MCF 10A (cell line): ENCODE measurements around the gene EXOC2. TPM values are rescaled to one million over a fixed set of nuclear protein-coding genes. Genes with fewer than 3 reads are reported as not detected.

Source experiments
- BruUV-seq: library from RNA; stranded (reverse); fragments of 400-500 nt; replicated peaks from 2 replicates; lab custom pipeline; 2021; lab: Mats Ljungman, UMichigan
- CTCF ChIA-PET: fragments of 300-600 bp; sonication (Branson Sonifier 250); formaldehyde crosslinking; extraction: SDS; loops from one replicate; lab custom pipeline; 2021; ENCODE audit warnings: antibody characterized with exemption, inconsistent platforms; lab: Yijun Ruan, JAX
- POLR2A ChIA-PET: fragments of 300-600, 350-650 bp; sonication (Branson Sonifier 250); formaldehyde crosslinking; extraction: SDS; loops from one replicate; lab custom pipeline; 2020; ENCODE audit warnings: antibody characterized with exemption, inconsistent platforms; lab: Yijun Ruan, JAX
- DNase-seq: peaks from one replicate; pipeline ENCODE4 v3.0.0-alpha.2; 2018; ENCODE audit not compliant: unreplicated experiment
- H3K27ac Mint-ChIP-seq: one replicate; pipeline ENCODE4 v1.8.0; 2022; ENCODE audit warnings: mild to moderate bottlenecking, low read depth, mixed read lengths; ENCODE audit not compliant: unreplicated experiment
- H3K27me3 Mint-ChIP-seq: one replicate; pipeline ENCODE4 v1.8.0; 2022; ENCODE audit warnings: mixed read lengths; ENCODE audit not compliant: insufficient read depth, unreplicated experiment
- H3K36me3 Mint-ChIP-seq: one replicate; pipeline ENCODE4 v1.8.0; 2022; ENCODE audit warnings: mild to moderate bottlenecking, moderate library complexity, mixed read lengths; ENCODE audit not compliant: insufficient read depth, unreplicated experiment
- H3K4me1 Mint-ChIP-seq: one replicate; pipeline ENCODE4 v1.8.0; 2022; ENCODE audit warnings: mixed read lengths; ENCODE audit not compliant: insufficient read depth, unreplicated experiment
- H3K4me3 Mint-ChIP-seq: one replicate; pipeline ENCODE4 v1.8.0; 2022; ENCODE audit warnings: mild to moderate bottlenecking, moderate library complexity, mixed read lengths; ENCODE audit not compliant: unreplicated experiment
- H3K9me3 Mint-ChIP-seq: one replicate; pipeline ENCODE4 v1.8.0; 2022; ENCODE audit warnings: mixed read lengths; ENCODE audit not compliant: unreplicated experiment
- CTCF ChIP-seq: fragments of 200-600 bp; IDR thresholded peaks from one replicate; pipeline ENCODE4 v1.8.0; 2022; ENCODE audit warnings: antibody characterized with exemption, mild to moderate bottlenecking; ENCODE audit not compliant: unreplicated experiment
- intact Hi-C: fragments of 100-400 bp; cut with micrococcal nuclease; formaldehyde crosslinking; loops from 2 replicates; pipeline ENCODE4 v1.14.1; 2022
- total RNA-seq: library from RNA; stranded (reverse); gene quantifications from 2 replicates; pipeline ENCODE4 v1.2.3, GENCODE V29; 2022

Gene EXOC2
- total RNA-seq, 1 experiment from 2014 or later = 14.6 TPM

DNA sequence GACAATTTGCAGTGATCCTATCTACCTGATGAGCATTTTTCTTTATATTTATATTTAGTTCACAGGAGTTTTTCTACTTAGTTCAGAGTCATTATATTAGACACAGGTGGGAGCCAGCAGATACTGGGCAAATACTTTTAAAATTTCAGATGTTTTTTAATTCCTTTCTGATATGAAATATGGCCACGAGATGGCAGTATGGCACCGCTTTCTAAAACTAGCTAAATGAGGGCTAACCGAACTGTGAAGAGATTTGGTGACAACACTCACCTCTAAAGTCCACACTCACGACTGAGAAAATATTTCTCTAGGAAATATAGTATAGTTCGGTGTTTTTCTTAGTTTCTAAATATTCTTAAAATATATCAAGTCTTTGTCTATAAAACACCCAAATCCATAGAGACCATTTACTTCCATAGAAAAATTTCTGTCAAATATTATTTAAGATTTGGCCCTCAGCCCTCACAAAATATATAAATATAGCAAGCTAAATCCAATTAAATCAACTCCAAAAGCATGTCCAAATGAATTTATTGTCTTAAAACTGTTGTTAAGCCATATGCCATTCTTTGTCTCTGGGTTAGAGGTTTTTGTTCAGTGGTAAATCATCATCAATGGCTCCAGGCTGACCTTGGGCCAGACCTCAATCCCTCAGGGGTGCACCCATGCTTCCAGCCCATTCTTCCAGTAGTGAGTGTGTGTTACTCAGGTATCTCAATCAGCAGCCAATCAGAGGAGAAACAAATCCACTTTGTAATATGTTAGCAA is 99.6 kb downstream of the EXOC2 start:
- ChIA-PET POLR2A (interaction anchor here (0.7 to 1.6 kb wide), 5 partner anchors 100 to 753 kb away, joined by 3 to 6 read pairs (median 4); partner anchors contain the start of gene EXOC2), CTCF (interaction anchor here (0.5 to 3.3 kb wide), 34 partner anchors 10 to 880 kb away, joined by 3 to 26 read pairs (median 4); no protein-coding TSS in a partner anchor)
- Mint-ChIP-seq H3K36me3 (peaks cover 12% of the 10 kb centered on the region), H3K4me3 (no peak overlapping the region), H3K27me3 (no peaks in the 10 kb centered on the region), H3K4me1 (no peaks in the 10 kb centered on the region), H3K9me3 (no peaks in the 10 kb centered on the region), H3K27ac (no peak overlapping the region)
- peak; percentile 69 for DNase-seq
- no TSS peak for BruUV-seq
- intact Hi-C loops = loop anchor here (2.0 to 10.0 kb wide), 7 partner anchors 94 to 789 kb away; no protein-coding TSS in a partner anchor
- peak; percentile 48 for TF ChIP-seq CTCF

DNA sequence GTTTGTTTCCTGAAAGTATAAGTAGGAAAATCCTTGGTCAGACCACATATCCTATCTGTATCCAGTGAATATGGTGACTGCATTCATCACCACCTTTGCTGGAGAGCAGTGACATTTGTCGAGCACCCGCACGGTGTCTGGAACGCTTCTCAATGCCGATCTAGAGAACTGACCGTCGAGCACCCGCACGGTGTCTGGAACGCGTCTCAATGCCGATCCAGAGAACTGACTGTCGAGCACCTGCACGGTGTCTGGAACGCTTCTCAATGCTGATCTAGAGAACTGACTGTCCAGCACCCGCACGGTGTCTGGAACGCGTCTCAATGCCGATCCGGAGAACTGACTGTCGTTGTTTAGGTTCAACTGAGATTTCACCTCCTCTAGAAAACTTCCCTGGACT is 103.8 kb downstream of the EXOC2 start:
- Mint-ChIP-seq H3K27ac (no peak overlapping the region), H3K4me1 (no peaks in the 10 kb centered on the region), H3K9me3 (no peaks in the 10 kb centered on the region), H3K4me3 (no peak overlapping the region), H3K27me3 (no peaks in the 10 kb centered on the region), H3K36me3 (peaks cover 5% of the 10 kb centered on the region)
- intact Hi-C loops = no loop called here
- CTCF ChIA-PET = no interaction called here
- no TSS peak for BruUV-seq
- no peak for TF ChIP-seq CTCF
- no peak for DNase-seq
- POLR2A ChIA-PET = no interaction called here

DNA sequence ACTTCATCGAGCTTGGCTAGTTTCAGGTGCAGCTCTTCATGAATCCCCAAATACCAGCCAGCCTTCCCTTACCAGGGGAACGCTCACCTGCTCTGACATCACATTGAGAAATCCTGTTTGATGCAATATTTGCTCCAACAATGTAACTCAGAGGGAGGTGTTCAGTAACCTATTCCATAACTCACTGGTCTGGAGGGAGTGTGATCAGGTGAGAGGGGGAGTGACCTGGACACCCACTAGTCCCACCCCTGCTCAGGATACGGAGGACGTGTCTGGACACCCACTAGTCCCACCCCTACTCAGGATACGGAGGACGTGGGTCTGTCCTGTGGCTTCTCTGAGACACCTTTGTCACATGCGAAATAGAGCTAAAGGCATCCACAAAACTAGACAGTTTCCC is 106.4 kb downstream of the EXOC2 start:
- H3K9me3 Mint-ChIP-seq = no peaks in the 10 kb centered on the region
- intact Hi-C loops = no loop called here
- no peaks in the 10 kb centered on the region for H3K27me3 Mint-ChIP-seq
- peak; percentile 33 for DNase-seq
- H3K36me3 Mint-ChIP-seq = peaks cover 5% of the 10 kb centered on the region
- ChIA-PET CTCF (no interaction called here), POLR2A (interaction anchor here (0.6 to 0.7 kb wide), 2 partner anchors 743 to 826 kb away, joined by 3 read pairs; no protein-coding TSS in a partner anchor)
- peak overlapping the region; percentile 80 for H3K27ac Mint-ChIP-seq
- TF ChIP-seq CTCF = no peak
- H3K4me1 Mint-ChIP-seq = peaks cover 10% of the 10 kb centered on the region
- BruUV-seq = no TSS peak
- H3K4me3 Mint-ChIP-seq = no peak overlapping the region

DNA sequence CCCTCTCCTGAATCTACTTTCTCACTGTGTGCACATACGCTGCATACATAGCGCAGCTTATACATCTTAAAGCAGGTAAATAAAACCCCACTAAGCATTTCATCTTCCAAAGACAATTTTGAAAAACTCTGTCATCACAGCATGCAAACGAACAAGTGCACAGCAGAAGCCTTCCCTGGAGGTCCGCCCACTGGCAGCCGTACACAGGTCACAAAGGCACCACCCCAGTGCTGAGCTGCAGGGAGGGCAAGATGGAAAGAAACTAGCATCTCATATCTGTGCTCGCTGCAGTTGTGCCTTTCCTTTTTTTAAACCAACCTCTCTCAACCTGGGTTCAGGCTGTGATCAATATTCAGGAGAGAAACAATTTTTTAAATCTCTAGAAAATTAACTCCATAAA is 109.3 kb downstream of the EXOC2 start:
- CTCF ChIA-PET = interaction anchor here (0.6 to 2.6 kb wide), 3 partner anchors 9 to 356 kb away, joined by 3 to 26 read pairs (median 3); no protein-coding TSS in a partner anchor
- no peaks in the 10 kb centered on the region for H3K27me3 Mint-ChIP-seq
- DNase-seq = no peak
- peaks cover 10% of the 10 kb centered on the region for H3K4me1 Mint-ChIP-seq
- TF ChIP-seq CTCF = no peak
- POLR2A ChIA-PET = interaction anchor here (0.6 to 0.9 kb wide), 4 partner anchors 33 to 727 kb away, joined by 3 to 9 read pairs (median 3); no protein-coding TSS in a partner anchor
- BruUV-seq = no TSS peak
- no peaks in the 10 kb centered on the region for H3K9me3 Mint-ChIP-seq
- H3K36me3 Mint-ChIP-seq = no peaks in the 10 kb centered on the region
- peak overlapping the region; percentile 10 for H3K27ac Mint-ChIP-seq
- H3K4me3 Mint-ChIP-seq = no peak overlapping the region
- intact Hi-C loops = no loop called here
